ENCODE results near the gene HLCS. TPM values are rescaled to one million over a fixed set of nuclear protein-coding genes. Genes with fewer than 3 reads are reported as not detected.

Gene HLCS
- total RNA-seq, 1 experiment from 2014 or later, result 12.7 TPM

DNA sequence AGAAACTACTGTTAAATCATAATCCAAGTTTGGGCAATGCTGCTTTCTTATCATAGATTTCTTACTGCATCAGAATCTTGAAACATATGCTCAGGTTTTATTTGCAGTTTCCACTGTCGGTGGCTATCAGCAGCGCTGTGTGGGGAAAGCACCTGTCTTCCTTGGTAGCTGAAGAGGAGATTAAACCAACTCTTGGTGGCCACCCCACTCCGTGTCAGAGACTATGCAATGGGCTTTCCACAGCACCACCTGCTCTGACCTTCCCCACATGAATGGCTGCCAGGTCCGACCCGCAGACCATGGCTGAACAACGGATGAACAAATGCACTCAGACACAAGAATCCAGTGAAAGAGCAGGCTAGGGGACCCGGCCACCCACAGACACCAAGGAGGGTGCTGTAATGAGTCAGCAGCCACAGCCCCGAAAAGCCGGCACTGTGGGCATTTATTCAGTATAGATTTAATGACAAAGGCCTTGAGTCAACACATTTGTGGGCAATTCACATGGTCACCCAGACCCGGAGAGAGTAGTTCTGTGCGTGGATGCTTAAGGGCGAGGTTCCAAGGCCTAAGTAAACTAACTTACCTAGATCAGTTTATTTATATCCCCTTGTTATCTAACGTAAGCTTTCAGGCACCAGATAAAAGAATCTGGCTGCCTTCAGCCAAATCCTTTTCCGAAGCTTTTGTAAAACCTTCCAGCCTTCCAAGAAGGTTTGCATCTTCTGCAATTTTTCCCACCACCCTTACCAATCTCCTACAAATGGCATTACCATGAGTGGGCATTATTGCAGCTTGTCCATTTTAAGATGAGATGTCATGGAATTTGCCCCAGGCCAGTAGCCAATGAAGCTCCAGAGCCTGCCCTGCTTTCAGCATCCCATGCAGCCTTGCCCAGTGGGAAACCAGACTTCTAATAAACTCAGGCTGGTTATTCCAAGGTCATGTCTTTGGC, 82.7 kb downstream of the HLCS start:
- H2BK15ac ChIP-seq (ENCODE audit: low read depth, low read length), result no peak overlapping the region
- no peak overlapping the region for H2AK5ac ChIP-seq (ENCODE audit: insufficient read length, low read length)
- H4K20me1 ChIP-seq (ENCODE audit: control insufficient read depth, insufficient read depth, insufficient read length), result no peaks in the 10 kb centered on the region
- H2BK5ac ChIP-seq (ENCODE audit: insufficient read length, low read length), result no peak overlapping the region
- no peak overlapping the region for H3K9ac ChIP-seq (ENCODE audit: extremely low read depth, insufficient read length, low read length)
- WGBS (ENCODE audit: extremely low coverage, insufficient read length, low lambda C conversion rate), result no CpG with 5 or more reads among the region's 14 CpGs
- H3K27ac Mint-ChIP-seq, result no peak overlapping the region
- H4K91ac ChIP-seq (ENCODE audit: insufficient read length, low read depth, low read length), result no peak overlapping the region
- no peaks in the 10 kb centered on the region for H3K79me2 ChIP-seq (ENCODE audit: insufficient read depth, low read length)
- no peaks in the 10 kb centered on the region; the same call in none of the 2 replicates for H3K27me3 Mint-ChIP-seq (ENCODE audit: low read depth)
- H4K5ac ChIP-seq (ENCODE audit: insufficient read length, low read depth, low read length), result no peak overlapping the region
- H2AFZ ChIP-seq (ENCODE audit: low read length), result no peak overlapping the region
- no peak overlapping the region for H4K8ac ChIP-seq (replicated peaks; ENCODE audit: insufficient read length, low read depth, low read length)
- H3K4me1 ChIP-seq (ENCODE audit: insufficient read depth, low read length), result no peaks in the 10 kb centered on the region
- H3K56ac ChIP-seq (ENCODE audit: insufficient read length, low read depth, low read length), result no peak overlapping the region
- no peak overlapping the region for H3T11ph ChIP-seq (ENCODE audit: low read length)
- TF ChIP-seq, protein P1, sequence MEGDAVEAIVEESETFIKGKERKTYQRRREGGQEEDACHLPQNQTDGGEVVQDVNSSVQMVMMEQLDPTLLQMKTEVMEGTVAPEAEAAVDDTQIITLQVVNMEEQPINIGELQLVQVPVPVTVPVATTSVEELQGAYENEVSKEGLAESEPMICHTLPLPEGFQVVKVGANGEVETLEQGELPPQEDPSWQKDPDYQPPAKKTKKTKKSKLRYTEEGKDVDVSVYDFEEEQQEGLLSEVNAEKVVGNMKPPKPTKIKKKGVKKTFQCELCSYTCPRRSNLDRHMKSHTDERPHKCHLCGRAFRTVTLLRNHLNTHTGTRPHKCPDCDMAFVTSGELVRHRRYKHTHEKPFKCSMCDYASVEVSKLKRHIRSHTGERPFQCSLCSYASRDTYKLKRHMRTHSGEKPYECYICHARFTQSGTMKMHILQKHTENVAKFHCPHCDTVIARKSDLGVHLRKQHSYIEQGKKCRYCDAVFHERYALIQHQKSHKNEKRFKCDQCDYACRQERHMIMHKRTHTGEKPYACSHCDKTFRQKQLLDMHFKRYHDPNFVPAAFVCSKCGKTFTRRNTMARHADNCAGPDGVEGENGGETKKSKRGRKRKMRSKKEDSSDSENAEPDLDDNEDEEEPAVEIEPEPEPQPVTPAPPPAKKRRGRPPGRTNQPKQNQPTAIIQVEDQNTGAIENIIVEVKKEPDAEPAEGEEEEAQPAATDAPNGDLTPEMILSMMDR (conservative IDR thresholded peaks at IDR 0.05), result no peak
- no peak overlapping the region for H3K27ac ChIP-seq (ENCODE audit: insufficient read length, low read depth, low read length)
- H3K9me3 Mint-ChIP-seq, result peaks cover 16 to 22% of the 10 kb centered on the region in 2 experiments
- no peak overlapping the region for H3K23ac ChIP-seq (ENCODE audit: insufficient read length, low read depth, low read length)
- no peak overlapping the region for H3K14ac ChIP-seq (ENCODE audit: insufficient read depth, low read length)
- H2BK120ac ChIP-seq (ENCODE audit: low read depth, low read length, poor library complexity, severe bottlenecking), result no peak overlapping the region
- H3K4ac ChIP-seq (ENCODE audit: low read depth, low read length), result no peak overlapping the region
- DNase-seq, result no peak
- peaks cover 0 to 5% of the 10 kb centered on the region in 2 experiments; a peak in 1 of 4 replicates for H3K4me1 Mint-ChIP-seq
- H3K27me3 ChIP-seq (ENCODE audit: insufficient read depth, low read length), result no peaks in the 10 kb centered on the region
- H3K4me2 ChIP-seq (ENCODE audit: insufficient read depth, insufficient read length, low read length), result no peak overlapping the region
- no peaks in the 10 kb centered on the region for H3K79me1 ChIP-seq (ENCODE audit: insufficient read depth, low read depth, low read length, poor library complexity, severe bottlenecking)
- H2BK20ac ChIP-seq (ENCODE audit: low read depth, low read length, poor library complexity, severe bottlenecking), result no peak overlapping the region
- H3K9me3 ChIP-seq (ENCODE audit: control insufficient read depth, low read depth, low read length), result peaks cover 7% of the 10 kb centered on the region
- H2BK12ac ChIP-seq (ENCODE audit: insufficient read length, low read depth, low read length), result no peak overlapping the region
- peaks cover 5 to 24% (median 22%) of the 10 kb centered on the region in 3 experiments; a peak in 6 of 7 replicates for H3K36me3 Mint-ChIP-seq (ENCODE audit: insufficient read depth in 1 of 3, low read depth in 3 of 3)
- no peak overlapping the region for H3K18ac ChIP-seq (ENCODE audit: insufficient read length, low read depth, low read length)
- no peaks in the 10 kb centered on the region for H3K23me2 ChIP-seq (ENCODE audit: insufficient read length, low read depth, low read length, poor library complexity, severe bottlenecking)
- no peak overlapping the region for H3K4me3 Mint-ChIP-seq

Data from H9 (cell line).